HG03159 (cell line): Measurements from ENCODE around the gene ATRIP.
"Not testable (repeated sequence)": the region's sequence is repeated elsewhere in the genome, so short reads cannot be mapped to it uniquely, and the experiment has no call there.

Experiments
- ATAC-seq: cut with Tn5 transposase; IDR thresholded peaks from one replicate; pipeline ENCODE4 v1.9.1; 2021; ENCODE audit warnings: mild to moderate bottlenecking, moderate library complexity; ENCODE audit not compliant: unreplicated experiment

ATRIP gene

GRCh38 chr3:48435774-48436476 is 10.6 kb upstream of the ATRIP start:
- ATAC-seq, result no peak

DNA sequence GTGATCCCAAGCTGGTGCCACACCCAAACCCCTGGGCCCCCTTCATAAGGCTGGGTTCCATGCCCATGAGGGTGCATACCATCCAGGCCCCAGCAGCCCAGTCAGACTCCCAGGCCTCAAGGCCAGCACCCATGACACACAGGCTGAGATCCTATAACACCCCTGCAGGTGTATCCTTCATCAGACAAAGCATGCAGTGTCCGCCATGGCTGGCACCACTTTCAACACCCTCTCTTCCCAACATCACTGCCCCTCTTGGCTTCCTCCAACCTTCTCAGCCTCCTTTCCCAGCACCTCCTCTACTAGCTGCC is 10.1 kb upstream of the ATRIP start:
- ATAC-seq, result no peak

DNA sequence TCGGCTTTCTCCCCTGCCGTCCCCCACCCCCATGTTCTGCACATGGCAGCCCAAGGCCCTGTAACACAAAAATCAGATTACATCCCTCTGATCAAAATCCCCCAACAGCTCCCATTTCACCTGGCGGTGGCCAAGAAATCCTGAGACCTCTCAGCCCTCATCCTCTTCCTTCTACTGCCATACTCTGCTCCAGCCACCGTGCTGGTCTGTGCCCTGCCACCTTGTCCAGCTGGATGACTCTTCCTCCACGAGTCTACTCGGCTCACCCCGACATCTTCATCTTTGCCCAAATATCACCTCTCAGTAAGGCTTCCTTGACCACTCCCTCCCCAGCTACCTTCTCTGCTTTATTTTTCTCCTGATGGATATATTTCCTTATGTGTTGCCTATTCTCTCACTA is 9.7 kb upstream of the ATRIP start:
- ATAC-seq, result no peak

- ATAC-seq, result no peak
Observed at GRCh38 chr3:48437812-48438211, 8.7 kb upstream of the ATRIP start.

- ATAC-seq, result peak; percentile 96
Observed at GRCh38 chr3:48439820-48440589, 6.5 kb upstream of the ATRIP start, which contains the start of the genes CCDC51 and TMA7. TSS of gene CCDC51 (minus strand) at chr3:48440119. CDS start at chr3:48435128, 4,991 bp downstream. TSS of gene TMA7 (plus strand) at chr3:48440257. CDS start at chr3:48440297, 40 bp downstream.

DNA sequence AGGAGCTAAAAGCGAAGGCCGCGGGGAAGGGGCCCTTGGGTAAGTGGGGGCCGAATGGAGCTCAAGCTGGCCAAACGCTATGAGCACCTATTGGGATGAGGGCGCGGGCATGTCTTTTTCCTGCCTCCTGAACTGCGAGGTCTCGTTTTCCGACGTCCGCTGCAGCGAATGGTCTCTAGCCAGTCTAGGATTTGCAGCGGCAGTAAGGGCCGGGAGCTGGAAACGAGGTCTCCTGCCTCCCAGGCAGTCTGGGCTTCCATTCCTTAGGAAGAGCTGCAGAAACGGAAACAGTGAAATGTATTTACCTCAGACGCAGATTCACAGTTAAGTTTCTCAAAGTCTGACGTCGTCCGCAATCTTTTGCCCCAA is 6.0 kb upstream of the ATRIP start:
- ATAC-seq, result no peak

DNA sequence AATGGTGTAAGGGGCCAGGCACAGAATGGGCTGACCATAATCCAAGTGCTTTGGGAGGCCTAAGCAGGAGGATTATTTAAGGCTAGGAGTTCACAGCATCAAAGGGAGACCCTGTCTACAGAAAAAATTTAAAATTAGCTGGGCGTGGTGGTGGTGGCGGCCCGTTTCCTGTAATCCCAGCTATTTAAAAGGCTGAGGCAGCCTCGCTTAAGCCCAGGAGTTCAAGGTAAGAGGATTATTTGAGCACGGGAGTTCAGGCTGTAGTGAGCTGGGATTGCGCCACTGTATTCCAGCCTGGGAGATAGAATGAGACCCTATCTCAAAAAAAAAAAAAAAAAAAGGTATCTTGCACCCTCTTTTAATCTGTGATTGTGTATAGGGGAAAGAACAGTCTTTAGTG is 4.6 kb upstream of the ATRIP start:
- no peak for ATAC-seq

GRCh38 chr3:48445277-48445882 is 1.2 kb upstream of the ATRIP start:
- ATAC-seq, result no peak

DNA sequence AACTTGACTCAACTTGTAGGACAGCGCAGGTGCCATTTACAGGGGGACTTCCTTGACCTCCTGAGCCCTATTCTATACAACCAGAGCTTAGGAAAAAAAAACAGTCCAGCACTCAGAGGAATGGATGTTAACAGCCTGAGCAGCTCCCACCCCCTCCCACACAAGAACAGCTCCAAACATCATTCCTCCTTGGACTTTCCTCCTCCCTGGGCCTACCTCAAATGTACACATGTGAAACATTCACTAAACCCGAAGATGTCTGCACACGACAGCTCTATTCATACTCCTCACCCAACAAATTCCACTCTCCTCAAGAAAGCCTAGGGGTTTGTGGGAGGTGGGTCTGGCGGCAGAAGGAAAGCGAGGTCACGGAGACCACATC is 503 bp upstream of the ATRIP start:
- no peak for ATAC-seq

DNA sequence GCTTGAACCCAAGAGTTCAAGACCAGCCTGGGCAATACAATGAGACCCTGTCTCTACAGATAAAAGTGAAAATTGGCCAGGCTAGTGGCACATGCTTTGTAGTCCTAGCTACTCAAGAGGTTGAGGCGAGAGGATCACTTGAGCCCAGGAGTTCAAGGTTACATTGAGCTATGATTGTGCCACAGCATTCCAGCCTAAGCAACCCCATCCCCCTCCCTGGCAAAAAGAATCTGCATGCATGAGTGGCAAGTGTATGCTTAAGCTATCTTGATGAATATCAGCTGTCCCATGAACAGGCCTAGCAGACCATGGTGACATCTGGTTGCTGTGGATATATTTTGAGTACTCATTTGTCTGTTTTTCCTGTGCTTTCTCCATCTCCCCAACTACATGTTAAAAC is 4.7 kb downstream of the ATRIP start:
- ATAC-seq, result no peak

DNA sequence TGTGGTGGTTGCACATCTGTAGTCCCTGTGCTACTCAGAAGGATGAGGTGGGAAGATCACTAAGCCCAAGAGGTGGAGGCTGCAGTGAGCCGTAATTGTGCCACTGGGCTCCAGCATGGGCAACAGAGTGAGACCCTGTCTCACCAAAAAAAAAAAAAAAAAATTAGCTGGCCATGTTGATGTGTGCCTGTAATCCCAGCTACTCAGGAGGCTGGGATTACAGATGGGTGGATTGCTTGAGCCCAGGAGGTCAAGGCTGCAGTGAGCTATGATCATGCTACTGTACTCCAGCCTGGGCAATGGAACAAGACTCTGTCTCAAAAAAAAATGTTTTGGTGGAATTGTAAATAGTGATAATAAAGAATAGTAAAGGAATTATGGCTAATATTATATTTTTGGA is 9.9 kb downstream of the ATRIP start:
- ATAC-seq, result no peak

DNA sequence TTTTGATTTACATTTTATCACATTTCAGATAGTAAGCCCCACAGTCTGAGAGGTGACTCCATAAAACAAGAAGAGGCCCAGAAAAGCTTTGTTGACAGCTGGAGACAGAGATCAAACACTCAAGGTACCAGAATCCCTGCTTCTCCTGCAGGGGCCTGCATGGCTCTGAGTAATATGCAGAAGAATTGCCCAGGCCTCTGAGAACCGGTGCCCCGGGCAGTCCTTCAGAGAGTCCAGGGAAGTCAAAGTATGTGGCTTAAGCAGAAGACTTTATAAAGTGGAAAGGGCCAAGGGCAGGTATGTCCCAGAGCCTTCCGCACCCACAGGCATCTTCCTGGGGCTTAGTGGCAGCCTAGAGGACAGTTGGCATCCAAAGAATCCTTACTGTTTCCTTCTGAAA is 12.8 kb downstream of the ATRIP start:
- no peak for ATAC-seq

GRCh38 chr3:48459773-48460516 is 13.4 kb downstream of the ATRIP start:
- ATAC-seq, result no peak

DNA sequence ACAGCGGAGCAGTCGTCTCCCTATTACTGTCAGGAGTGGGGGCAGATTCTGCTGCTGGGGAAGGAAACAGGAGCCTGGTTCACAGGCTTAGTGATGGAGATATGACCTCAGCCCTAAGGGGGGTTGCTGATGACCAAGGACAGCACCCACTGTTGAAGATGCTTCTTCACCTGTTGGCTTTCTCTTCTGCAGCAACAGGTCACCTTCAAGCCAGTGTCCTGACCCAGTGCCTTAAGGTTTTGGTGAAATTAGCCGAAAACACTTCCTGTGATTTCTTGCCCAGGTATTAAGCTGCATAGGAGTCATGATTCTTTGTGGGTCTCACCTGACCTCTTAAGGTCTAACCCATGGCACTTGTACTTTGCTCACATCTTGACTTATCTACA is 14.0 kb downstream of the ATRIP start:
- no peak for ATAC-seq

GRCh38 chr3:48461767-48462166 is 15.2 kb downstream of the ATRIP start:
- ATAC-seq, result not testable (repeated sequence)

GRCh38 chr3:48463703-48464102 is 17.2 kb downstream of the ATRIP start:
- no peak for ATAC-seq

DNA sequence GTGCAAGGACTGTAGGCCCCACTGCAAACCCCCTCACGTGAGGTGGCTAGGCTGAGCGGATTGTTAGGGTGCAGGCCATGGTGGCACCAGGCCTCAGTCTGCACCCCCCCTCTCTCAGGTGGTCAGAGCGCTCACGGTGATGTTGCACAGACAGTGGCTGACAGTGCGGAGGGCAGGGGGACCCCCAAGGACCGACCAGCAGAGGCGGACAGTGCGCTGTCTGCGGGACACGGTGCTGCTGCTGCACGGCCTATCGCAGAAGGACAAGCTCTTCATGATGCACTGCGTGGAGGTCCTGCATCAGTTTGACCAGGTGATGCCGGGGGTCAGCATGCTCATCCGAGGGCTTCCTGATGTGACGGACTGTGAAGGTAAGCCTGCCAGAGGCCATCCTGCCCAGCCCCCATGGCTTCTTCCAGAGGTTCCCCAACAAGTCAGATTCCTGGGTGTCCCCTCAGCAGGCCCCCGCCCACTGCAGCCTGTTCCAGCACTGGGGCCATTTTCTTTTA is 18.2 kb downstream of the ATRIP start:
- no peak for ATAC-seq

DNA sequence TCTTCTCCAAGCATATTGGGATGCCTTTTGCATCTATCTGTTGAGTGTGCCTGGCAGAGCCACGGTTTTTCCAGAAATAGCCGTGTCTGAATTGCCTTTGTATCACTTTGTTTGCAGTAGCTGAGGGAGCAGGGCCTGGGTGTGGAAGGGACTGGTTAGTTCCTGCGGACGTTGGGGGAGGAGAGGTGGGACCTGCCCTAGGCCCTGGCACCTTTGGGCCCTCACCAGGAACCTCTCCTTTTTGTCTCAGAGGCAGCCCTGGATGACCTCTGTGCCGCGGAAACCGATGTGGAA is 18.6 kb downstream of the ATRIP start:
- ATAC-seq, result no peak

GRCh38 chr3:48465531-48466378 is 19.2 kb downstream of the ATRIP start:
- peak; percentile 87 for ATAC-seq

DNA sequence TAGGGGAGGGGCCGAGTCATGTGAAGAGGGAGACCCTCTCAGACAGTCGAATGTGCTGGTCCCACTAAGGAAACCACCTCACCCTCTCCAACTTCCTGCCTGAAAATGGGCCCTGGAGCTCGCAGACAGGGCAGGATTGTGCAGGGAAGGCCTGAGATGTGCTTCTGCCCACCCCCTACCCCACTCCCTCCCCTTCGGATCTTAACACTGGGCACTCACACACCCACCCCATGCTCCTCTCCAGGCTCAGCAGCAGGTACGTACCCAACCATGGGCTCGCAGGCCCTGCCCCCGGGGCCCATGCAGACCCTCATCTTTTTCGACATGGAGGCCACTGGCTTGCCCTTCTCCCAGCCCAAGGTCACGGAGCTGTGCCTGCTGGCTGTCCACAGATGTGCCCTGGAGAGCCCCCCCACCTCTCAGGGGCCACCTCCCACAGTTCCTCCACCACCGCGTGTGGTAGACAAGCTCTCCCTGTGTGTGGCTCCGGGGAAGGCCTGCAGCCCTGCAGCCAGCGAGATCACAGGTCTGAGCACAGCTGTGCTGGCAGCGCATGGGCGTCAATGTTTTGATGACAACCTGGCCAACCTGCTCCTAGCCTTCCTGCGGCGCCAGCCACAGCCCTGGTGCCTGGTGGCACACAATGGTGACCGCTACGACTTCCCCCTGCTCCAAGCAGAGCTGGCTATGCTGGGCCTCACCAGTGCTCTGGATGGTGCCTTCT is 20.0 kb downstream of the ATRIP start:
- ATAC-seq, result peak; percentile 7
